ENCODE results near the gene ATP10A. TPM values are rescaled to one million over a fixed set of nuclear protein-coding genes. Genes with fewer than 3 reads are reported as not detected.

ATP10A gene
- total RNA-seq, 1 experiment from 2014 or later, result 0.02 TPM

DNA sequence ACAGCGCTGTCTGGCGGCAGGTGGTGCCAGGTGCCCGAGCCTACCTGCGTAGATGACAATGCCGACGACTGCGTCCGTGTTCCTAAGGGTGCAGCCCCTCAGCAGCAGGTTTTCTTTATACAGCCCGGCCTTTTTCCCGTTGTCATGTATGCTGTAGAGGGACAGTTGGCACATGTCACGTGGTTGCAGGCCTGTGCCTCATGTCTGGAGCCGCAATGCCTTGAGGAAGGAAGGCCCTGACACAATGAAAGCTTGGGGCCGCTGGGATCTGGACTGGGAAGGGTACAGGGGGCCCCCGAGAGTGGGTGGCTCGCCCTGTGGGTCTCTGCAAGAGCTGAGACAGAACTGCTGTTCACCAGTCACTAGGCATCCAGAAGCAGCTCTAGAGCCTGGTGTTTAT lies 136.0 kb downstream of the ATP10A start:
- DNase-seq (ENCODE audit: low read depth, low spot score), result no peak
- Histone ChIP-seq H3K79me2 (ENCODE audit: insufficient read depth, low read length) (no peaks in the 10 kb centered on the region), H3K9ac (ENCODE audit: low read length) (no peak overlapping the region), H3K4me3 (replicated peaks in 1 of 2; ENCODE audit: low read depth in 1 of 2, low read length in 2 of 2) (no peak overlapping the region), H2AFZ (ENCODE audit: low read depth, low read length, poor library complexity, severe bottlenecking) (no peak overlapping the region), H3K9me2 (ENCODE audit: insufficient read depth) (no peaks in the 10 kb centered on the region), H3K4me1 (ENCODE audit: control insufficient read depth in 1 of 2, insufficient read depth in 2 of 2, low read length in 2 of 2) (no peaks in the 10 kb centered on the region), H3K9me3 (ENCODE audit: control insufficient read depth in 1 of 2, insufficient read depth in 1 of 2, low read depth in 1 of 2, low read length in 2 of 2) (peaks cover 6 to 12% of the 10 kb centered on the region in 2 experiments; a peak in 2 of 4 replicates), H3K4me2 (ENCODE audit: low read length) (no peak overlapping the region), H3K27me3 (ENCODE audit: insufficient read depth, low read length) (no peaks in the 10 kb centered on the region), H3K36me3 (ENCODE audit: control insufficient read depth in 1 of 2, insufficient read depth in 2 of 2, low read length in 2 of 2) (no peaks in the 10 kb centered on the region), H3K27ac (ENCODE audit: low read depth, low read length) (no peak overlapping the region), H4K20me1 (ENCODE audit: insufficient read depth) (no peaks in the 10 kb centered on the region)
- ChIA-PET POLR2A (no interaction called here), RAD21 (ENCODE audit: low non-redundant PET in 1 of 2, low total read pairs in 2 of 2, uncharacterized antibody in 2 of 2, unreplicated experiment in 2 of 2) (no interaction called here), CTCF (no interaction called here)
- intact Hi-C loops (cut with micrococcal nuclease), result no loop called here
- TF ChIP-seq REST (IDR thresholded peaks at IDR 0.05; ENCODE audit: low read depth), result no peak
- TF ChIP-seq SP1 (IDR thresholded peaks at IDR 0.05; ENCODE audit: low read depth), result no peak
- no peak for TF ChIP-seq TCF7L2 (IDR thresholded peaks at IDR 0.05; ENCODE audit: borderline replicate concordance, extremely low read depth, insufficient read depth, insufficient read length)
- no peak for TF ChIP-seq EGR1 (IDR thresholded peaks at IDR 0.05; ENCODE audit: low read depth)
- TF ChIP-seq ZFX (IDR thresholded peaks at IDR 0.05), result no peak
- no peak for TF ChIP-seq POLR2A (IDR thresholded peaks at IDR 0.05; ENCODE audit: borderline replicate concordance, extremely low read depth, insufficient read depth, insufficient read length)
- TF ChIP-seq CTCF (IDR thresholded peaks at IDR 0.05 in 2 of 3, conservative IDR thresholded peaks at IDR 0.05 in 1 of 3; ENCODE audit: borderline replicate concordance in 1 of 3, insufficient read depth in 1 of 3, low read depth in 2 of 3, low read length in 2 of 3), result no peak
- no peak for TF ChIP-seq EZH2phosphoT487 (IDR thresholded peaks at IDR 0.05; ENCODE audit: borderline replicate concordance)
- no peak for TF ChIP-seq ELF1 (IDR thresholded peaks at IDR 0.05; ENCODE audit: borderline replicate concordance, low read depth)
- TF ChIP-seq, protein P1, sequence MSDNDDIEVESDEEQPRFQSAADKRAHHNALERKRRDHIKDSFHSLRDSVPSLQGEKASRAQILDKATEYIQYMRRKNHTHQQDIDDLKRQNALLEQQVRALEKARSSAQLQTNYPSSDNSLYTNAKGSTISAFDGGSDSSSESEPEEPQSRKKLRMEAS (IDR thresholded peaks at IDR 0.05), result no peak
- BruUV-seq (replicated peaks), result no TSS peak
- no peak for ATAC-seq
